ENCODE data around the gene AARSD1.

GRCh38 chr17:43010667-43011308 is 46.5 kb upstream of the AARSD1 start:
- TF ChIP-seq POLR2A (IDR thresholded peaks at IDR 0.05; ENCODE audit: low read depth, low read length) (no peak), POLR2AphosphoS5 (IDR thresholded peaks at IDR 0.05; ENCODE audit: insufficient read depth, low read depth, low read length) (no peak), FOS (IDR thresholded peaks at IDR 0.05; ENCODE audit: borderline replicate concordance, insufficient read depth, low read length) (no peak), EZH2 (IDR thresholded peaks at IDR 0.05; ENCODE audit: borderline replicate concordance, low read depth, low read length, severe bottlenecking) (no peak), JUN (IDR thresholded peaks at IDR 0.05; ENCODE audit: borderline replicate concordance, insufficient read depth, insufficient read length, low read depth) (no peak)
- TF ChIP-seq, protein P1, sequence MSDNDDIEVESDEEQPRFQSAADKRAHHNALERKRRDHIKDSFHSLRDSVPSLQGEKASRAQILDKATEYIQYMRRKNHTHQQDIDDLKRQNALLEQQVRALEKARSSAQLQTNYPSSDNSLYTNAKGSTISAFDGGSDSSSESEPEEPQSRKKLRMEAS (IDR thresholded peaks at IDR 0.05; ENCODE audit: insufficient read depth, insufficient read length), result no peak
- TF ChIP-seq, protein P2, sequence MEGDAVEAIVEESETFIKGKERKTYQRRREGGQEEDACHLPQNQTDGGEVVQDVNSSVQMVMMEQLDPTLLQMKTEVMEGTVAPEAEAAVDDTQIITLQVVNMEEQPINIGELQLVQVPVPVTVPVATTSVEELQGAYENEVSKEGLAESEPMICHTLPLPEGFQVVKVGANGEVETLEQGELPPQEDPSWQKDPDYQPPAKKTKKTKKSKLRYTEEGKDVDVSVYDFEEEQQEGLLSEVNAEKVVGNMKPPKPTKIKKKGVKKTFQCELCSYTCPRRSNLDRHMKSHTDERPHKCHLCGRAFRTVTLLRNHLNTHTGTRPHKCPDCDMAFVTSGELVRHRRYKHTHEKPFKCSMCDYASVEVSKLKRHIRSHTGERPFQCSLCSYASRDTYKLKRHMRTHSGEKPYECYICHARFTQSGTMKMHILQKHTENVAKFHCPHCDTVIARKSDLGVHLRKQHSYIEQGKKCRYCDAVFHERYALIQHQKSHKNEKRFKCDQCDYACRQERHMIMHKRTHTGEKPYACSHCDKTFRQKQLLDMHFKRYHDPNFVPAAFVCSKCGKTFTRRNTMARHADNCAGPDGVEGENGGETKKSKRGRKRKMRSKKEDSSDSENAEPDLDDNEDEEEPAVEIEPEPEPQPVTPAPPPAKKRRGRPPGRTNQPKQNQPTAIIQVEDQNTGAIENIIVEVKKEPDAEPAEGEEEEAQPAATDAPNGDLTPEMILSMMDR (IDR thresholded peaks at IDR 0.05; ENCODE audit: extremely low read depth in 1 of 2, insufficient read depth in 1 of 2, low read depth in 1 of 2, low read length in 2 of 2), result no peak

All from endothelial cell of umbilical vein (primary cell).